Fibroblast of lung (primary cell): Measurements from ENCODE around the gene TMEM127.

Experiments
- EZH2 ChIP-seq: IDR thresholded peaks from 2 replicates; pipeline ENCODE4 v1.5.1; 2012; ENCODE audit warnings: low read length, control low read depth, mild to moderate bottlenecking; ENCODE audit errors: missing control alignments
- TF ChIP-seq, protein P1 (sequence below), 2 donors: IDR thresholded peaks in 1 of 2; conservative IDR thresholded peaks in 1 of 2; 1 replicate in 1 of 2; 2 replicates in 1 of 2; pipeline ENCODE4 v1.5.1; 2011 to 2012; ENCODE audit warnings: low read length in 2 of 2, control low read depth in 1 of 2, inconsistent platforms in 1 of 2, low read depth in 1 of 2, mild to moderate bottlenecking in 1 of 2

DNA sequence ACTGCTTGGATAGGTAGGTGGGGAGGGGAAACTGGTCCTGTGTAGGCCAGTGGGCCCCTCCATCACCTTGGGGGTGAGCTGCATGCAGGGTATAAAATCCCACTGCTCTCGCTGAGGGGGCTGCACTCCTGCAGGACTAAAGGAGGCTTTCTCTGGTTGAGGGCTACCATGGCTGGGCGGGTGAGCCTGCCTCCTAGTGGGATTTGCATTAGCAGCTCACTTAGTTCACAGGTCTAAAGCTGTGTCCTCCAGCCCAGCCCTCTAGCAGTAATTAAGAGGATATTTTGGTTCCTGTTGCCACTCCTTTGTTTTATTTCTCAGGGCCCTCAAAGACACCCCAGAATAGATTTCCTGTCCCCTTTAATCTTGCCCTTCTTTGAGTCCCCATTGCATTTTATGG, 24.6 kb downstream of the TMEM127 start:
- TF ChIP-seq, protein P1, sequence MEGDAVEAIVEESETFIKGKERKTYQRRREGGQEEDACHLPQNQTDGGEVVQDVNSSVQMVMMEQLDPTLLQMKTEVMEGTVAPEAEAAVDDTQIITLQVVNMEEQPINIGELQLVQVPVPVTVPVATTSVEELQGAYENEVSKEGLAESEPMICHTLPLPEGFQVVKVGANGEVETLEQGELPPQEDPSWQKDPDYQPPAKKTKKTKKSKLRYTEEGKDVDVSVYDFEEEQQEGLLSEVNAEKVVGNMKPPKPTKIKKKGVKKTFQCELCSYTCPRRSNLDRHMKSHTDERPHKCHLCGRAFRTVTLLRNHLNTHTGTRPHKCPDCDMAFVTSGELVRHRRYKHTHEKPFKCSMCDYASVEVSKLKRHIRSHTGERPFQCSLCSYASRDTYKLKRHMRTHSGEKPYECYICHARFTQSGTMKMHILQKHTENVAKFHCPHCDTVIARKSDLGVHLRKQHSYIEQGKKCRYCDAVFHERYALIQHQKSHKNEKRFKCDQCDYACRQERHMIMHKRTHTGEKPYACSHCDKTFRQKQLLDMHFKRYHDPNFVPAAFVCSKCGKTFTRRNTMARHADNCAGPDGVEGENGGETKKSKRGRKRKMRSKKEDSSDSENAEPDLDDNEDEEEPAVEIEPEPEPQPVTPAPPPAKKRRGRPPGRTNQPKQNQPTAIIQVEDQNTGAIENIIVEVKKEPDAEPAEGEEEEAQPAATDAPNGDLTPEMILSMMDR (conservative IDR thresholded peaks at IDR 0.05 in 1 of 2, IDR thresholded peaks at IDR 0.05 in 1 of 2; ENCODE audit: low read depth in 1 of 2, low read length in 2 of 2): no peak
- no peak for TF ChIP-seq EZH2
